Fibroblast of the aortic adventitia (primary cell): ENCODE measurements around the gene MSN. TPM values are rescaled to one million over a fixed set of nuclear protein-coding genes. Genes with fewer than 3 reads are reported as not detected.

Experiments
- DNase-seq: peaks from one replicate; pipeline ENCODE4 v3.0.0-alpha.2; 2010; ENCODE audit warnings: low read depth
- H3K4me3 ChIP-seq: 2 replicates; pipeline ENCODE4 v1.5.1; 2011; ENCODE audit warnings: low read depth, mild to moderate bottlenecking, control low read depth, low read length, moderate library complexity
- CTCF ChIP-seq: IDR thresholded peaks from 2 replicates; pipeline ENCODE4 v1.5.1; 2011; ENCODE audit warnings: mild to moderate bottlenecking, low read length, control low read depth, inconsistent platforms; ENCODE audit not compliant: insufficient read depth
- total RNA-seq: library from RNA; depleted of rRNA; stranded (reverse); fragments of >200 nt; gene quantifications from 2 replicates; pipeline ENCODE4 v1.2.3, GENCODE V29; 2012; ENCODE audit warnings: low replicate concordance

The MSN gene
- total RNA-seq, 1 donor = 335 TPM

DNA sequence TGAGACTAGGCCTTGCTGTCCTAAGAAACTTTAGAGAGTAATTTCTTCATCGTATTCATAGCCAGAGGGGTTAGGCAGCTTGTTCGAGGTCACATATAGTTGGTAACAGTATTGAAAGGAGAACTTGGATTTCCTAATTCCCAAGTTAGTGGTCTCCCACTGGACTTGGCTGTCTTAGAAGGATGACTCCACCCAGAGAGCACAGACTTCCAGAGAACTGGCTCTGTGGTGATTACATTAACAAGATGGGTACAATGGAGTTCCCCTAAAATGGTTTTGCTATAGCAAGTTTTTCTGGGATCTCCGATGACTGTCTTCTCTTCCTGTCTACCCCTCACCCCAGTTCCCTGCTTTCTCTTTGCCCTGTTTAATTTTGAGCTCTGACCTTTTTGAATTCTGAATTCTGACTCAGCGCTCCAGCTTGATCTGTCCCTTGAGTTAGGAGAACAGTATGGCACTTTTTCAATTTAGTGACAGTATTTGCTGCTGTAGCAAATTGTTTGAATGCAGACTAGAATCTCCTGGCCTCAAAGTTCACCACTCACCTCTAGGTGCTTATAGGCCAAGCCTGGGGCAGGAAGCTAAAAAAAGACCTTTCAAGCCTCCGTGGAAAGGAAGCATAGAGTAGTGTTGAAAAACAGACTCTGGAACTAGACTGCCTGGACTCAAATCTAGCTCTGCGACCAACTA is 6.9 kb downstream of the MSN start:
- peak; percentile 57 for DNase-seq
- H3K4me3 ChIP-seq = no peak overlapping the region
- TF ChIP-seq CTCF = no peak

DNA sequence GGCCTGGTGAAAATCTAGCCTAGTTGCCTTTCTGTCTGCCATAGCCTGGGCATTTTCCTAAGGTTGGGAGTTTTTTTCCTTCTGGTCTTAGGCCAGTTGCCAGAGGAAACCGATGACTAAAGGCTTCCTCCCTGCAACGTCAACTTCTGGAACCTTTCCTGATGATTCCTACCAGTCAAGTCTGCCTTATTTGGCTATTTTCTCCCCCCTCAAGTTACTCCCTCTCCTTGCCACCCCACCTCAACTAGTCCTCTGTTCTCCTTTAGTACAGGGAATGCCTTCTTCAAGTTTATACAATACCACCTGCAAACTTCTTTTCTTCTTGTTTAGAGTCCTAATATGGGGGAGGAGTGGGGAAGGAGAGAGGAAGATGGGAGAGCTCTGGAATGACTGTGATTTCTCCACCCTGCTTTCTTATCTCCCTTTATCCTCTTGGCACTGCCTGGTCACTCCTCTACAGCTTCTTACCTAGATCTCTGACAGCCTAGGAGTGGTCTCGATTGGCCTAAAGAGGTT is 10.6 kb downstream of the MSN start:
- no peak overlapping the region for H3K4me3 ChIP-seq
- no peak for TF ChIP-seq CTCF
- peak; percentile 95 for DNase-seq

GRCh38 chrX:65679071-65679540 is 11.7 kb downstream of the MSN start:
- peak; percentile 64 for DNase-seq
- no peak overlapping the region for H3K4me3 ChIP-seq
- TF ChIP-seq CTCF = no peak

- H3K4me3 ChIP-seq = no peak overlapping the region
- no peak for DNase-seq
- no peak for TF ChIP-seq CTCF
Measured at GRCh38 chrX:65681810-65682209, 14.4 kb downstream of the MSN start.

- no peak overlapping the region for H3K4me3 ChIP-seq
- TF ChIP-seq CTCF = no peak
- no peak for DNase-seq
Measured at GRCh38 chrX:65685112-65685511, 17.7 kb downstream of the MSN start.

DNA sequence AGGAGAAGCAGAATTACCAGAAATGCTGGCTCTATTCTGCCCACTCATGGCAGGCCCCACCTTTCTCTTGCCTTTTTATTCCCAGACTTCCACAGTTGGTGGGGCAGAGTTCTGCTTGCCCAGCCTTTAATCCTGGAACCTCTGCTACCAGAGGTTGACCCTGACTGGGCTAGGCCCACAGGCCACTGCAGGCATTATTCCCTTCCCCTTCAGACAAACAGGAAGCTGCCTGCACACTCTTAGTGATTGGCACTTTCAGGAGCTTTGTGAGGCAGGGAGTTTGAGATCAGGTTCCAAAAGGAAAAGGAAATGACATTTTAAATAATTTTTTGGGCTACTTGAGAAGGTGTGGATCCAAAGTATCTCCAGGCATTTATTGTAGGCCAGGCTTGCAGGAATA is 18.8 kb downstream of the MSN start:
- TF ChIP-seq CTCF = no peak
- DNase-seq = no peak
- H3K4me3 ChIP-seq = no peak overlapping the region
